Activated naive CD4-positive, alpha-beta T cell treated with anti-CD3 and anti-CD28 coated beads, Interleukin-2, amount 50 U/mL, for 24 hours (primary cell): ENCODE data around the gene TSPO.
A peak's percentile ranks its signal among the peaks of the same experiment; 100 is the strongest.

Experiments used
- H3K27ac Mint-ChIP-seq: one replicate; pipeline ENCODE4 v1.8.0; 2021; ENCODE audit warnings: mild to moderate bottlenecking, mixed read lengths
- H3K27me3 Mint-ChIP-seq: one replicate; pipeline ENCODE4 v1.8.0; 2021; ENCODE audit warnings: mixed read lengths
- H3K36me3 Mint-ChIP-seq: one replicate; pipeline ENCODE4 v1.8.0; 2021; ENCODE audit warnings: mixed read lengths
- H3K4me1 Mint-ChIP-seq: one replicate; pipeline ENCODE4 v1.8.0; 2021; ENCODE audit warnings: mixed read lengths
- H3K4me3 Mint-ChIP-seq: one replicate; pipeline ENCODE4 v1.8.0; 2021; ENCODE audit warnings: mild to moderate bottlenecking, mixed read lengths
- H3K9me3 Mint-ChIP-seq: one replicate; pipeline ENCODE4 v1.8.0; 2021; ENCODE audit warnings: mixed read lengths

TSPO gene

DNA sequence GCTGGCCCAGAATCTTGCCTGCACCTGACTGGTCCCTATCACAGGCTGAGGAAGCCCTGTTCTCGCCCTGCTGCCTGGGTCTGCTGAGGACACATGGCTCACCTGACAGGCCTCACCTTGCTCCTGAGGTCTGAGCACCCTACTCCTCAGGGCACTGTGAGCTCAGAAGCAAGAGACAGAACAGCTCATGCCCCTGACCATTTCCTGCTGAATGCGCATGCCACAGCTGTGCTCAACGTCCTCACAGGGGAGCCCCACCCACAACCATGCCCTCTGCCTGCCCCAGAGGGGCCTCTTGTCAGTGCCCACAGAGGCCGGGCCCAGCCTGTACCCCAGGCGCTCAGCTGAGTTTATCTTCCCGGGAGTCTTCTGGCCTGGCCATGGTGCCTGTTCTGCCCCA lies 2.8 kb upstream of the TSPO start:
- Mint-ChIP-seq H3K9me3 (no peaks in the 10 kb centered on the region), H3K36me3 (no peaks in the 10 kb centered on the region), H3K27ac (no peak overlapping the region), H3K4me1 (peaks cover 34% of the 10 kb centered on the region), H3K27me3 (no peaks in the 10 kb centered on the region), H3K4me3 (no peak overlapping the region)

DNA sequence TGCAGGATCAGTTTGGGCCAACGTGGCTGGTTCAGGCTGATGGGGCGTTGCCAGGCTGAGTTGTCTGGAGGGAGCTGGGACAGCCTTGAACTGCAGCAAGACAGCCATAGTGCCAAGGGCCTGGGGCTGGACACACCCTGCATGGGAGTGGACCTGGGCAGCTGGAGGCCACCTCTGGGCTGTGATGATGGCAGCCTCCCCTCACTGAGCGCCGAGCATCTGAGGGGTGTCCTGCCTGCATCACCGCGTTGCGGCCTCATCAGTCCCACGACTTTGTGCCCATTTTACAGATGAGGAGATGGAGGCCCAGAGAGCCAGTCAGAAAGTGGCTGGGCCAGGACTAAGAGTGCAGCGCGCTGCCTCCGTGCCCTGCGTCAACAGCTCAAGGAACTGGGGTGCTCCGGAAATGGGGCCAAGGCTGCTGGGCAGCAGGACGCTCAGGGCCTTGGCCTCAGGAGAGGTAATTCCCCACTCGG lies 590 bp upstream of the TSPO start:
- Mint-ChIP-seq H3K4me3 (peak overlapping the region; percentile 92), H3K36me3 (no peaks in the 10 kb centered on the region), H3K27ac (peak overlapping the region; percentile 85), H3K9me3 (no peaks in the 10 kb centered on the region), H3K4me1 (peaks cover 29% of the 10 kb centered on the region), H3K27me3 (no peaks in the 10 kb centered on the region)

DNA sequence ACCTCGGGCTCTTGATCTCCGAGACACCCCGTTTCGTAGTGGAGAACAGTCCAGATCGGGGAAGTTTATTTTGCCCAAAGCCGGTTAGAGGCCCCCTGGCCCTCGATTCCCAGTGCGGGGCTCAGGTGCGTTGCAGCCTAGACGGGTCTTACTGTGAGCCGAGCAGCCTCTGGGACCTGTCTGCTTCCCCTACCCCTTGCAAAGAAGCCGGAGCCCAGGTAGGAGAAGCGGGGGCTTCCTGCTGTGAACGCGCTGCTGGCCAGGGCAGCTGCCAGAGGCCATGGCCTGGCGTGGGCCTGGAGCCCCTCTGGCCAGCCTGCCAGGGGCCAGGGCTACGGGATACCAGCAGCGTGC lies 621 bp downstream of the TSPO start:
- H3K9me3 Mint-ChIP-seq = no peaks in the 10 kb centered on the region
- H3K27me3 Mint-ChIP-seq = no peaks in the 10 kb centered on the region
- no peak overlapping the region for H3K27ac Mint-ChIP-seq
- H3K4me1 Mint-ChIP-seq = peaks cover 28% of the 10 kb centered on the region
- peak overlapping the region; percentile 88 for H3K4me3 Mint-ChIP-seq
- no peaks in the 10 kb centered on the region for H3K36me3 Mint-ChIP-seq

DNA sequence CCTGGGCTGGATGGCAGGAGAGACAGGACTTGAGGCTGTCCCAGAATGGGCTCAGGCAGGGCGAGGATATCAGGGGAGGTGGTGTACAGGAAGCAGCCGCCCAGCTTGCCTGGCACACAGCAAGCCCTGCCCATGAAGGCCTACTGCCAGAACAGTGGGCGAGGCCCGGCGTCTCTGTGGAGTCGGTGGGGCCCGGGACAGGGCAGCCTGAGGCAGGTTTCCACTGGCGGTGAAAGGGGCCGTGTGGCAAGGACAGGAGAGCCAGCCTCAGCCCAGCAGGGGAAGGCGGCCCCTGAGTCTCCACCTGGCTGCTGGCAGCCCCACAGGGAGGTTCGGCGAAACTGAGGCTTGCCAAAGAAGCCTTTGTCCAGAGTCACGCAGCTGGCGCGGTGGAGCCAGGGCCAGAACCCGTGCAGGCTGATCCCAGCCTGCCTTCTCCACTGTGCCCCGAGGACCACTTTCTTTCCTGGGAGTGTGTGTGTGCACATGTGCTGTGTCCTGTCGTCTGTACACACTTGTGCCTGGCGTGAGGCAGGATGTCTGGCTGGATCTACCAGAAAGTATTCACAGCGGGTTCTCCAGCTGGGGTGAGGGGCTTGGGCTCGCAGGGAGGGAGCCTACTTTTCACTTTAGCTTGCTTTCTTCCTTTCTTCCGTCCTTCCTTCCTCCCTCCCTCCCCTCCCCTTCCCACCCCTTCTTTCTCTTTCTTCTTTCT lies 1.2 kb downstream of the TSPO start:
- peak overlapping the region; percentile 88 for H3K4me3 Mint-ChIP-seq
- no peaks in the 10 kb centered on the region for H3K9me3 Mint-ChIP-seq
- H3K36me3 Mint-ChIP-seq = no peaks in the 10 kb centered on the region
- H3K27me3 Mint-ChIP-seq = no peaks in the 10 kb centered on the region
- peaks cover 23% of the 10 kb centered on the region for H3K4me1 Mint-ChIP-seq
- peak overlapping the region; percentile 35 for H3K27ac Mint-ChIP-seq

DNA sequence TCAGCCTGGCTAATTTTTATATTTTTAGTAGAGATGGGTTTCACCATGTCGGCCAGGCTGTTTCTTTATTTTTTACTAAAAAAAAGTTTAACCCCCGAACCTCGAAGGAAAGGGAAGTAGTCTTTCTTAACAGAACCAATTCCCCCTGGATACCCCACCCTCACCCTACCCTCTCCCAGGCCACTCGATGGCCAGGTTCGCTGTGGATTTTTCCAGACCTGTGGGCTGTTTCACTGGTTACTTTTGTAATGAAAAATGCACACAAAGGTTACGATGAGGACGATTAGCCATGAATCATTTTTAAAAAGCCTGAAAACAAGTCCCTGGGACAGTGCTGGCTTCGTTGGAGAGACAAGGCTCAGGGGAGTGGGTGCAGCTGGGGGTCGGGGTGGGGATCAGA lies 2.5 kb downstream of the TSPO start:
- Mint-ChIP-seq H3K27ac (no peak overlapping the region), H3K36me3 (no peaks in the 10 kb centered on the region), H3K9me3 (no peaks in the 10 kb centered on the region), H3K4me1 (peaks cover 22% of the 10 kb centered on the region), H3K4me3 (no peak overlapping the region), H3K27me3 (no peaks in the 10 kb centered on the region)

DNA sequence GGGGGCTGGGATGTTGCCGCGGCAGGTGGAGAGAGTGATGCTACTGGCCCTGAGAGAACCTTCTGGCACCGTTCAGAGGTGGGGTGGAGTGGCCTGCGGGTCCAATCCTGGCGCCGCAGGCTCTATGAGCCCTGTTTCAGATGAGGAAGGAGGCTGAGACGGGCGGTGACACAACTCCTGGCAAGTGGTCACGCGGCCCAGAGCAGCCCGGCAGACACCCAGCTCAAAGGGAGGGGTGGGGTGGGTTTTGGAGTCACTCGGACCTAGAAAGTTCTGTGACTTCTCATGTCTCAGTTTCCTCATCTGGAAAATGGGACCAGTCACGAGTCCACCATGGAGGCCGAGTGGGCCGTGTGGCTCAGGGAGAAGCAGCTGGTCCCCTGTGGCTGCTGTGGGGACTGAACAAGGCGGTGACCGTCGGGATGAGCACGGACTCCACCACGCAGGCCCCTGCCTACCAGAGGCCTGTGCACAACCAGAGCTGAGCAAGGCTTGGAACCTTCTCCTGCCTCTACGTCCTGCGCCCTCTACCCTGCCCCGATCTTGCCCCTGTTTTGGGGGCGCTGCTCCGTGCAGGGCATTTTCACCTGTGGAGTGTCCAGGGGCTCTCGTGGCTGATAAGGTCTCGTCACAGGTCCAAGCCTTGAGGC lies 3.7 kb downstream of the TSPO start:
- Mint-ChIP-seq H3K27ac (no peak overlapping the region), H3K9me3 (no peaks in the 10 kb centered on the region), H3K4me1 (peaks cover 22% of the 10 kb centered on the region), H3K36me3 (no peaks in the 10 kb centered on the region), H3K27me3 (no peaks in the 10 kb centered on the region), H3K4me3 (no peak overlapping the region)

DNA sequence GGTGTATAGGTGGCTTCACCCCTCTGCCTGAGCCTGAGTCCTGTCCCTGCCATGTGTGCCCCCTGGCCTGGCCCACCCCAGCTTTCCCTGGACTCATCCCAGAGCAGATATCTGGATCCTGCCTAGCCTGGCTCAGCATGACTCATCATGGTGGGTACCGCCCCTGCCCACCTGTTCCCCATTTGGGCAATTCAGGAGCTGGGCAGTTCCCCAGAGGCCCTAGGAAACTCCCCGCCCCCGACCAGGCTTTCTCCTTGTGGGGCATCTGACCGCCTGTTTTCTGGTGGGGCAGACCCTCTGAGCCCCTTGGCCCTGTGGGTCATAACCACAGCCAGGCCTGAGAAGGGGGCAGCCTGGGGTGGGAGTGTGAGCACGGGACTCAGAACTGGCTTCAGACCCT lies 4.4 kb downstream of the TSPO start:
- no peaks in the 10 kb centered on the region for H3K9me3 Mint-ChIP-seq
- H3K27me3 Mint-ChIP-seq = no peaks in the 10 kb centered on the region
- no peaks in the 10 kb centered on the region for H3K36me3 Mint-ChIP-seq
- H3K4me3 Mint-ChIP-seq = no peak overlapping the region
- H3K27ac Mint-ChIP-seq = no peak overlapping the region
- H3K4me1 Mint-ChIP-seq = peaks cover 17% of the 10 kb centered on the region

DNA sequence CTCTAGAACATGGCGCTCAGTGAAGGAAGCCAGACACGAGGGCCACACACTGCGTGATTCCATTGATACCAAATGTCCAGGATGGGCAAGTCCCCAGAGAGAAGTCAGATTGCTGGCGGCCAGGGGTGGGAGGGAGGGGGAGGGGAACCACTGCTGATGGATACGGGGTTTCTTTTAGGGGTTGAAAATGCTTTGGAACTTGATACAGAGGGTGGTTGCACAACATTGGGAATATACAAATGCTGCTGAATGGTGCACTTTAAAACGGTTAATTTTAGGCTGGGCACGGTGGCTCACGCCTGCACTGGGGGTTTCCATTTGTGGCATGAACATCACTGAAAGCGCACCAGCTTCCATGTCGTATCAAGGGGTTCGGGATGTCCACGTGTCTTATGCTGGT lies 5.1 kb downstream of the TSPO start:
- Mint-ChIP-seq H3K27me3 (no peaks in the 10 kb centered on the region), H3K4me1 (peaks cover 13% of the 10 kb centered on the region), H3K36me3 (no peaks in the 10 kb centered on the region), H3K9me3 (no peaks in the 10 kb centered on the region), H3K4me3 (no peak overlapping the region), H3K27ac (no peak overlapping the region)

DNA sequence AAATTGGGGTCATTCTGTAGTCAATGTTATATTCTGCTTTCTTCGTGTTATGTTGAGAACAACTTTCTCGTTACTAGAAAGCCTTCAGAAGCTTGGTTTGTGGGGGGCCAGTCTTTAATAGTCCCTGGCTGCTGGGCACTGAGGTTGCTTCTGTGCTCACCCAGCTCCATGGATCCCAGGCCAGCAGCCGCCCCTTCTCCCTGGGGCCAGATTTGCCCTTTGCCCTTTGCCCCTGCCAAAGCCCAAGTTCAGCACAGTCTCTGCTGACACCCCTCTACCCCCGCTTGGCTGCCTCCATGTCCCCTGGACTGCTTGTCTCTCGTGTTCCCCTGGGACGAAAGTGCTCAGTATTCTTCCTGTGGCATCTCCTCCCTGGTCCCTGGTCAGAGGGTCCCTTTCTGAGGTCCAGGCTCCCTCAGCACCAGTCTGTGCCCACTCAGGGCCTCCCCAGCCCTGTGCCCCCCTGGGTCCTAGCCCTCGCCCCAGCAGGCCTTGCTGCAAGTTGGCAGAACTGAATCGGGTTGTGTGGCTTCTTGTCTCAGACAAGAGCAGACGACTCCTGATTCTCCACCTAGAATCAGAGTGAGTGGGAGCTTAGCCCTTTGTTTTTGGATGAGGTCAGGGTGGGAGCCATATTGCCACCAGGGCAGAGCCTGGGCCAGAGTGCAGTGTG lies 6.7 kb downstream of the TSPO start:
- no peak overlapping the region for H3K4me3 Mint-ChIP-seq
- H3K36me3 Mint-ChIP-seq = no peaks in the 10 kb centered on the region
- no peaks in the 10 kb centered on the region for H3K27me3 Mint-ChIP-seq
- no peaks in the 10 kb centered on the region for H3K9me3 Mint-ChIP-seq
- peaks cover 5% of the 10 kb centered on the region for H3K4me1 Mint-ChIP-seq
- no peak overlapping the region for H3K27ac Mint-ChIP-seq

DNA sequence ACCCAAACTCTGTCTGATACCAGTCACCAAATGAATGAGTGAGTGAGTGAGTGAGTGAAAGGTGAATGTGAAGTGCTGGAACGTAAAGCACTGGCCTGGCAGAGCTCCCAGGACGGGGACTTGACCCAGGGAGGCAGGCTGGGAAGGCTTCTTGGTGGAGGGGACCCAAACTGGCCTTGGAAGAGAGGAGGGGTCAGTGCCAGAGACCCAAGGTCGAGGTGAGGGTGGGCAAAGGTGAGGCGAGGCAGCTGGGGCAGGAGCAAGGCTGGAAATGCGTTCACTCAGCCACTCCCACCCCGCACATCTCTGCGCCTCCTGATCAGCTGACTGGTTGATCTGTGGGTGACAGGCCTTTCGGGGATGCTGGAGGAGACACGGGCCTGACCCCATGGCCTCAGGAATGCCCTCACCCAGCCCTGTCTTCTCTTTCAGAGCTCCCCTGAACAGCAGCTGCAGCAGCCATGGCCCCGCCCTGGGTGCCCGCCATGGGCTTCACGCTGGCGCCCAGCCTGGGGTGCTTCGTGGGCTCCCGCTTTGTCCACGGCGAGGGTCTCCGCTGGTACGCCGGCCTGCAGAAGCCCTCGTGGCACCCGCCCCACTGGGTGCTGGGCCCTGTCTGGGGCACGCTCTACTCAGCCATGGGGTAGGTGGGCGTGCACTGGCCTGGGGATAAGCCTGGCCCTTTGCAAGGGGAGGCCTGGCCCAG lies 7.6 kb downstream of the TSPO start:
- peaks cover 3% of the 10 kb centered on the region for H3K4me1 Mint-ChIP-seq
- no peak overlapping the region for H3K27ac Mint-ChIP-seq
- H3K4me3 Mint-ChIP-seq = no peak overlapping the region
- H3K9me3 Mint-ChIP-seq = no peaks in the 10 kb centered on the region
- H3K27me3 Mint-ChIP-seq = no peaks in the 10 kb centered on the region
- H3K36me3 Mint-ChIP-seq = no peaks in the 10 kb centered on the region

DNA sequence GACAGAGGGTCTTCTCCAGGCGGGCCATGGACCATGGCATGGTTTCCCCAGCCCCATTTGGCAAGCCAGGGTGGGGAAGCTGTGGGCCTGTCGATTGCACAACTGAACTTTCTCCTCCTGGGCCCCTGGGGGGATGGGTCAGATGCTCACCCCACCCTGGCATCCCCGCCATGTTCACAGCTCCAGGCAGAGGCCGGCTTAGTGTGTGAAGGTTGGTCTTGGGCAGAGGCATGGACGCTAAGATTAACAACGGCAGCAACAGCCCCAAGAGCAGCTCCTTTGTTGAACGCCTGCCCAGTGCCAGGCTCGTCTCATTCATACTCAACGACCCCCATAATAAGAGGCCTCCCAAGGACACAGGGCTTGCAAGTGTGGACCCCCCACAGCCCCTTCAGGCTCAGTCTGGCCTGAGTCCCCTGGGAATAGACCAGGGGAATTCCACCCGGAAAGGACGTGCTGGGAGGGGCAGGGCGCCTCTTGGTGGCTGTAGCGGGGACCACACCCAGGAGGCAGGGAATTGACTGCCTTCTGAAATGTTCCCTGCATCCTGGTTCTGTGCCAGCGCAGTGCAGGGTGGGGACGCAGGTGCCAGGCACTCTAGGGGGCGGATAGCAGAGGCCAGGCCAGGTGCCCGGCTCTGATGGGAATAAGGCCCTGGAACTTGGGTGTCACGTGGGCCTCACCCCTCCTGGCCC lies 8.3 kb downstream of the TSPO start:
- Mint-ChIP-seq H3K27ac (no peak overlapping the region), H3K27me3 (no peaks in the 10 kb centered on the region), H3K4me1 (peaks cover 3% of the 10 kb centered on the region), H3K4me3 (no peak overlapping the region), H3K36me3 (no peaks in the 10 kb centered on the region), H3K9me3 (no peaks in the 10 kb centered on the region)

DNA sequence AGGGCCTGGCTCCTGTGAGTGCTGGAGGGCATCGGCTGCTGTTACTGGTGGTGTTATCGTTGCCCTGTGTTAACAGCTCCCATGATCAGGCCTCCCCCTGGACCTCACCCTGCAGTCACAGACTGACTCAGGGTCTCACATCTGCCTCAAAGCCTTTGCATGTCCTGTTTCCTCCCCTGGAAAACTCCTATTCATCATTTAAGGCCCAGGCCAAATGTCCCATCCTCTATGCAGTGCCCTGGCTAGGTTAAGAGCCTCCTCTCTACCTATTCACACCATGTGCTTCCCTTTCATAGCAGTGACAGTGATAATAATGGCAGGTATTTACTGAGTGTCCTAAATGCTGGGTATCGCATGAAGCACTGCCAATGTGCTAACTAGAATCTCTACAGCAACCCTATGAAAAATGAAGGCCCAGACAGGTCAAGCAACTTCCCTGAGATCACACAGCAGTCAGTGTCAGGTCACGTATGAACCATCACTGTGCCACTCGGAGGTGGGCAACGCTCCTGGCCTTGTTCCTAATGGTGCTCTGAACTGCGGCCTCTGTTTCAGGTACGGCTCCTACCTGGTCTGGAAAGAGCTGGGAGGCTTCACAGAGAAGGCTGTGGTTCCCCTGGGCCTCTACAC lies 9.3 kb downstream of the TSPO start:
- no peaks in the 10 kb centered on the region for H3K9me3 Mint-ChIP-seq
- H3K4me3 Mint-ChIP-seq = no peak overlapping the region
- no peak overlapping the region for H3K27ac Mint-ChIP-seq
- H3K4me1 Mint-ChIP-seq = peaks cover 3% of the 10 kb centered on the region
- H3K27me3 Mint-ChIP-seq = no peaks in the 10 kb centered on the region
- no peaks in the 10 kb centered on the region for H3K36me3 Mint-ChIP-seq

DNA sequence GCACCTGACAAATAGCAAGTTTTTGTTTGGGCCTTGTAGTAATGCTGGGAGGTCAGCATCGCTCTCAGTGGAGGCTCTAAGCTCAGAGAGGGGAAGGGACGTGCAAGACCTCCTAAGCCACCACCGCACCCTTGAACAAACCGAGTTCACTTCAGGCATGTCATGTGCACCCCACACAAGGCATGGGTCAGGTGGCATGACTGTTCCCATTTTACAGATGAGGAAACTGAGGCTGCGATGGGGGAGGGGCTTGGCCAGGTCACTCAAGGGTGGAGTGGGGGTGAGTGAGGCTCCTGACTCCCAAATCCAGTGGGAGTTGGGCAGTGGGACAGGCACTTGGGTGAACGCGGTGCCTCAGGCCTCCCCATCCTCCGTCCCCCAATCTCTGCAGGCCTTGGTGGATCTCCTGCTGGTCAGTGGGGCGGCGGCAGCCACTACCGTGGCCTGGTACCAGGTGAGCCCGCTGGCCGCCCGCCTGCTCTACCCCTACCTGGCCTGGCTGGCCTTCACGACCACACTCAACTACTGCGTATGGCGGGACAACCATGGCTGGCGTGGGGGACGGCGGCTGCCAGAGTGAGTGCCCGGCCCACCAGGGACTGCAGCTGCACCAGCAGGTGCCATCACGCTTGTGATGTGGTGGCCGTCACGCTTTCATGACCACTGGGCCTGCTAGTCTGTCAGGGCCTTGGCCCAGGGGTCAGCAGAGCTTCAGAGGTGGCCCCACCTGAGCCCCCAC lies 11.2 kb downstream of the TSPO start:
- H3K36me3 Mint-ChIP-seq = no peaks in the 10 kb centered on the region
- H3K9me3 Mint-ChIP-seq = no peaks in the 10 kb centered on the region
- no peak overlapping the region for H3K4me3 Mint-ChIP-seq
- no peak overlapping the region for H3K27ac Mint-ChIP-seq
- H3K4me1 Mint-ChIP-seq = peaks cover 3% of the 10 kb centered on the region
- no peaks in the 10 kb centered on the region for H3K27me3 Mint-ChIP-seq

DNA sequence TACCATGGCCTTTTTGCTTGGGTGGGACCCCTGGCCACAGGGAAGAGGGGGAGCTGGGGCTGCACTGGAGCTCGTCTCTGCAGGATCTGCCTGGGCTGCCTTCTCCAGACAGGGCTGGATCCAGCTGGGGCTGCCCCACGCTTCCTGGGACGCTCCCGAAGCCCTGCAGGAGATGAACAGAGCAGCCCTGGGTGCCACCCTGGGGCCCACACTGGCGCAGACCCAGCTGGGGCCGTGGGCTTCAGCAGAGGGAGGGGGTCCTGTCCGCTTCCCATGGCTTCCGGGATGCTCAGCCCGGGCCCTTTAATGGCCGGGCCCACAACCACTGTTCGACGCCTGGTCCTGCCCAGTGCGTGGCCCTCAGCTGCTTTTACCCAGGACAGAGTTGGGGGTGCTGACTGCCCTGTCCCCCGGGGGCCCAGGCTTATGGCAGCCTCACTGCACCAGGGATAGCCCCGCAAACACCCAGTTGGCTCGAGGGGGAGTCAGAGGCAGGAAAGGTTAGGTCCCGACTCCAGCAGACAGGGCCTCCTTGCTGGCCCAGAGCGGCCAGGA lies 12.0 kb downstream of the TSPO start:
- Mint-ChIP-seq H3K27ac (no peak overlapping the region), H3K36me3 (no peaks in the 10 kb centered on the region), H3K4me3 (no peak overlapping the region), H3K9me3 (no peaks in the 10 kb centered on the region), H3K4me1 (peaks cover 3% of the 10 kb centered on the region), H3K27me3 (no peaks in the 10 kb centered on the region)
